ENCODE results near the gene AGR2. TPM values are rescaled to one million over a fixed set of nuclear protein-coding genes. Genes with fewer than 3 reads are reported as not detected.
A peak's percentile ranks its signal among the peaks of the same experiment; 100 is the strongest.
"Not testable (repeated sequence)": the region's sequence is repeated elsewhere in the genome, so short reads cannot be mapped to it uniquely, and the experiment has no call there.

Gene AGR2
- not detected in 2 replicates for total RNA-seq

DNA sequence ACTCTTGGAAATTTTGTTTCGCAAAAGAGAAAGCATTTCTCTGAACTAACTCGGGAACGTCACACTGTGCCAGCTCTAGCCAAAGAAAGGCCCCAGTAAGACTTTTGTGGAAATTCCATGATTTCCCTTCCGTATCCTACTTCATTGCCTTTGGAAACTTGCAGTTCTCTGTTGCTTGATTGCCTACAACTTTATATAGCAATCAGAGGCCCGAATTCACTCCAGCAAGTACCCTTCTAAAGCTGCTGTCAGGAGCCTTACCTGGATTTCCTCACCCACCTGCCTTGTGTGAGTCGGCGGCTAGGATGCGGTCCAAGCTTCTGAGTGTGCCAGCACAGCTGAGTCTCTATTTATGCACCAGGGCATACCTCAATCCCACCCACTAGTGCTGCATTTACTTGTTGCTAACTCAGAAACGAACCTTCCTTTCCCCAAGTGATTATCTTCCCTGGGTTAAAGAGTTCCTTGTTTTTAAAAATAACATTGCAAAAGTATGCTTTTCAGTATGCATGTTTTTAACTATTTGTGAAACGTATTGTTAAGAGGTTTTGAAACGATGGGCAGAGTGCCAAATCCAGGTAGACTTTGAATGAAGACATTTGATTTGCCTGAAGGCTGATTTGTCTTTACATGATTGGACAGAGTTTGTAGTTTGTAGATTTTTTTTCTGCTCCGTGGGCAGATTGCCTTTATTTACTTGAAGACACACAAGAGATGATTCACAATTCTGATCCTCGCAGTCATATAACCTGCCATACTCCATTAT, at the start of gene AGR2:
Gene AGR2 (minus strand): TSS at position 326 of the 766 bp plus-strand sequence. CDS start 3,203 bp downstream, outside the sequence.
- no peak for DNase-seq (ENCODE audit: low read depth, low spot score)

DNA sequence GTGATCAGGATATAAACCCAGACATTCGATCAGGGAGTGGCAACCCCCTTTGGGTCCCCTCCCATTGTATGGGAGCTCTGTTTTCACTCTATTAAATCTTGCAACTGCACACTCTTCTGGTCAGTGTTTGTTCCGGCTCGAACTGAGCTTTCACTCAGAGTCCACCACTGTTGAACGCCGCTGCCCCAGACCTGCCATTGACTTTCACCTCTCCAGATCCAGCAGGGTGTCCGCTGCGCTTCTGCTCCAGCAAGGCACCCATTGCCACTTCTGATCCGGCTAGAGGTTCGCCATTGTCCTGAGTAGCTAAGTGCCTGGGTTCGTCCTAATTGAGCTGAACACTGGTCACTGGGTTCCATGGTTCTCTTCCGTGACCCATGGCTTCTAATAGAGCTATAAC, 48.4 kb upstream of the AGR2 start:
- not testable (repeated sequence) for DNase-seq (ENCODE audit: low read depth, low spot score)

DNA sequence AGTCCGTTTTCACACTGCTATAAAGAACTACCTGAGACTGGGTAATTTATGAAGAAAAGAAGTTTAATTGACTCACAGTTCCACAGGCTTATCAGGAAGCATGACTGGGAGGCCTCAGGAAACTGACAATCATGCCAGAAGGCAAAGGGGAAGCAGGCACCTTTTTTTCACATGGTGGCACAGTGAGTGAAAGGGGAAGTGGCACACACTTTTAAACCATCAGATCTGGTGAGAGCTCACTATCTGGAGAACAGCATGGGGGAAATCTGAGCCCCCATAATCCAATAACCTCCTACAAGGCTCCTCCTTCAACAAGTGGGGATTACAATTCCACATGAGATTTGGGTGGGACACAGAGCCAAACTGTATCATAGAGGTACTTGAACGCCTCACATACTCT, 47.0 kb upstream of the AGR2 start:
- DNase-seq (ENCODE audit: low read depth, low spot score), result peak; percentile 7

DNA sequence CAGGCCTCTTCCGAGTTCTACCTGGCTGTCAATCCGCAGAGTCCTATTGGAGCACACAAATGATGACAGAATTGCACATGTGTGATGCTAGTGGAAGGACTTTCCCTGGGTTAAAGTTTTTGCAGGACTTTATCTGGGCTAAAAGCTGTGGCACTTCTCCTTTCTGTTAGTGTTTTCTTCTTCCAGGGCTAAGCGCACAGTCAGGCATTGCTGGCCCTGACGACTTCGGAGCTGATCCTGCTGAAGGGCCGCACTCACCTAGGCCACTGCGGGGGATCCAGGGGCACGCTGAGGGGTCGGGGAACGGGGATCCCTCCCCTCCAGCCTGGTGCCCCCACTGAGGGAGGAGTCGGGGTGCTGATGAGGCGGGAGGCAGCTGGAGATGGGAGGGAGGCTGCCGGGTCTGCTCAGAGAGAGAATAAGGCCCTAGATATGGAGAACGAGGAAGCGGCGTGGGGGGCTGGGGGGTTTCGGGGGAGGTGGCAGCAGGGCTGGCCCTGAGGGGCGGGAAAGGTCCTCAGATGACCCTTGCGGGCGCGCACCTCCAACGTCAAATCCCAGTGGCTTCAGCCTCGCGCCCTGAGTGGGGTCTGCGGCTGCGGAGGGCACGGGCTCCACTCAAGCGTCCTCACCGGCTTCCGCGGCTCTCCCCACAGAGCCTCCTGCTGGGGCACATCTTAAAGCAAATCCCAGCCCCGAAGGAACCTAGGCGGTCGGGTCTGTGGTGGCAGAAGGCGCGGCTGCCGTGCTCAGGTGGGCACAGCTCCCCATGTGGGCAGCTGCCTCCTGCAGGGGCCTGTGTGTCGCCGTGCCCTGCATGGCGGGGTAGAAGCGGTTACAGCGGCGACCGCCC, 46.0 kb upstream of the AGR2 start:
- DNase-seq (ENCODE audit: low read depth, low spot score), result no peak

DNA sequence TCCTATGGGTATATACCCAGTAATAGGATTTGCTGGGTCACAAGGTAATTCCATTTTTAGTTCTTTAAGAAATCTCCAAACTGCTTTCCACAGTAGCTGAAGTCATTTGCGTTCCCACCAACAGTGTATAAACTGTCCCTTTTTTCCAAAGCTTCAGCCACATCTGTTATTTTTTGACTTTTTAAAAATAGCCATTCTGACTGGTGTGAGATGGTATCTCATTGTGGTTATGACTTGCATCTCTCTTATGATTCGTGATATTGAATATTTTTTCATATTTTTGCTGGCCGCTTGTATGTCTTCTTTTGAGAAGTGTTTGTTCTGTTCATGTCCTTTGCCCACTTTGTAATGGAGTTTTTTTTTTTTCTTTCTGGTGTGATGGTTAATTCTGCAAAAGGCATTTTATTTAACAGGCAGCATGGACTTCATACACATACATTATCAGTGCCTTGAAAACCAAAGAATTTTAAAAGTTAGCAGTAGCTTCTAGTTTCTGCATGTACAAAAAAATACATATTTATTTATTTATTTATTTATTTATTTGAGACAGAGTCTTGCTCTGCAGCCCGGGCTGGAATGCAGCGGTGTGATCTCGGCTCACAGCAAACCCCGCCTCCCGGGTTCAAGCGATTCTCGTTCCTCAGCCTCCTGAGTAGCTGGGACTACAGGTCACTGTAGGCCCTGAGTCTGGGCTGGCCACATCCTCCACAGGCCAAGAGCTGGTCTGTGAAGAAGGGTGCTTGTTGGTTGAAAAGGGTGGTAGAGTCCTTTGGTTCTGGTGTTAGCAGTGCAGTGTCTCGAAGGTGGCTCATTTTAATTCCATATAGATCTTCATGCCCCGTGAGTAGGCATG, 44.7 kb upstream of the AGR2 start:
- no peak for DNase-seq (ENCODE audit: low read depth, low spot score)

DNA sequence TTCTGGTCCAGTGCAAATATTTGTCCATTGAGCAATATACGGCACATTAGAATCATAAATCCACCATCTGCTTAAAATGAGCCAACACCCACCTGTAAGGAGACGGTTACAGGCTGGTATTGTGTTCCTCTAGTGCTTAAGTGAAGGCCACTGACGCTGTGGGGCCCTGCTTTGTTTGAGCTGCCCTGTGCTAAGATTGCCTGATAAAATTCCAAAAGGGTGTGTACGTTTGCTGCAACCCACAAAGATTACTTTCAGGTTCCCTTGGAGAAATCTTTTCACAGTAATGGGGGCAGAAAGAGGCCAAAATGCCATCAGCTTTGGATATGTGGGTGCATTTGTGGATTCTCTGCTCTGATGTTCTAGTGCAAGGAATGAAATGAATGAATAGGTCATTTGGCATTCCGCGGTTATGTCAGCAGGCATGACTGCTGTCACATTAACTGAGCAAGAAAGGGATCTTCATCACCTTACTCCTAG, 42.6 kb upstream of the AGR2 start:
- DNase-seq (ENCODE audit: low read depth, low spot score), result no peak

DNA sequence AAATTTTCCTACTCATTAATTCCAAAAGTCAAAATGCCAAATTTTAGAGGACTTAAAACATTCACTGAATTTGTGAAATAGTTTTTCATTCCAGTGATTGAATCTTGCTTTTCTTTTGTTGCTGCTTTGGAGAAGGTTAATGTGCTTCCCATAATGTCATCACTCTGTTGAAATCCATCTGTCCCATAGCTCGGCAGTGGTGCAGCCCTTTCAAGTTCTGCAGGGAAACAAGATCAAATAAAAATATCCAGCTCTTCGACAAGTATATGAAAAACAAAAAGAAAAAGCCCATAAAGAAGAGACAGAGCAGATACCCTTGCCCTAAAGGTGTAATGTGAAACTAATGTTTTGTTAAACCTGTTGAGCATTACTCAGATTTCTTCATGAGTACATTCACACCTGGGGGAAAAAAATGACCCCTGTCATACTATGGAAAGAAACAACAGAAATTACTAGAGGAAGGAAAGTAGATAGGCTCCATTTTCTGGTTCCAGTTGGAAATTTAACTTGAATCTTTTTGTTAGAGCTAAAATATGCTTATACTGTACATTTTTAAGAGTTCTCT, 41.9 kb upstream of the AGR2 start:
- no peak for DNase-seq (ENCODE audit: low read depth, low spot score)

DNA sequence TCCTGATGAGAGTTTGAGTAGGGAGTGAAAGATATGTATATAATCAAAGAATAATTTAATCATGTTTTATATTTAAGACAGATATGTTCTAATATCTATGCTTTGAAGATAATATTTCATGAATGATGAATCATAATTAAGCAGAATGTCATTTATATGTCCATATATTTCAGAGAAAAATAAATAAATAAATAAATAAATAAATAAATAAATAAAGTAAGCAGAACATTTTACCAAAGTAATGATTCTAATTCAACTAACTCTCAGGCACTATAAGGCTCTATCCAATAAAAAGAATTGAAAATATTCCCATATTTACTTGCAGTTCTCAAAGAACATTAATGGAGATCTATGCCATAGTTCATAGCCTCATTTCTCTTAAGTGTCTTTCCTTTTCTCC, 40.9 kb upstream of the AGR2 start:
- DNase-seq (ENCODE audit: low read depth, low spot score), result no peak

DNA sequence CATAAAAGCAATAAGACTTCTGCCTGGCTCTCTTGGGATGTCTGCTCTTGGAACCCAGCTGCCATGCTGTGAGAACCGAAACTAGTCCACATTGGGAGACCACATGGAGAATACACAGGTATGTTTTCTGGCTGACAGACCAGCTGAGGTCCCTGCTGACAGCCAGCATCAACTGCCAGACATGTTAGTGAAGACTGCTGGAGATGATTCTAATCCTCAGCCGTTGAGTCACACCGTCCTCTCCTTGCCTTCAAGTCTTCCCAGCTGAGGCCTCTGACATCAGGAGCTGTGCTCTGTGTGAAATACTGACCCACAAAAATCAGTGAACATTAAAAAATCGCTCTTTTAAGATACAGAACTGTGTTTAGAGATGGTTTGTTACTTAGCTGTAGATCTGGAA, 36.9 kb upstream of the AGR2 start:
- DNase-seq (ENCODE audit: low read depth, low spot score), result no peak

DNA sequence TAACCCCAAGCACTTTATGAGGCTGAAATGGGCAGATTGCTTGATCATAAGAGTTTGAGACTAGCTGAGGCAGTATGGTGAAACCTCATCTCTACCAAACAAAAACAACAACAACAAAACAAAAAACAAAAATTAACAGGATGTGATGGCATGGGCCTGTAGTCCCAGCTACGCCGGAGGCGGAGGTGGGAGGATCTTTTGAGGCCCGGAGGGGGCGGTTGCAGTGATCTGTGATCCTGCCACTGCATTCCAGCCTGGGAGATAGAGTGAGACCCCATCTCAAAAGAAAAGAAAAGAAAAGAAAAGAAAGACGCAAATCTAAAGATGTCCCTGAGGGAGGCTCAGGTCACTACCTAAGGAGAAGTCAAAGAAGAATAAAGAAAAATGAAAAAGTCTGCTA, 35.3 kb upstream of the AGR2 start:
- no peak for DNase-seq (ENCODE audit: low read depth, low spot score)

DNA sequence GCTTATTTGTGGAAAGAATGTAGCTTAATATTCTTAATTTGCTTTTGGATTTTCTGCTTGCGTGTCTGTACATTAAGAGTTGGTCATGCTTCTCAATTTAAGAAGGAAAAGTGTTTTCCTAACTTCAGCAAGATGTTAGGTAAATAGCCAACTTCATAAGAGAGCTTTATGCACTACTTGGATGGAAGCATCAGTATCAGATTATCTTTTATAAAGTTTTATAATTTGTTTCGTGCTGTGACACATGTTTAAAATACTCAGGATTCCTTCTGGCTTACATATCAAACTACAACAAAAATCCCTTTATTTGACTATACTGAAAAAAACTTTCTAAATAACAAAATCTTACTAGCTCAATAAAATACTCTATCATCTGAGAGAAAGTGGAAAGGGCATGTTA, 34.8 kb upstream of the AGR2 start:
- no peak for DNase-seq (ENCODE audit: low read depth, low spot score)

DNA sequence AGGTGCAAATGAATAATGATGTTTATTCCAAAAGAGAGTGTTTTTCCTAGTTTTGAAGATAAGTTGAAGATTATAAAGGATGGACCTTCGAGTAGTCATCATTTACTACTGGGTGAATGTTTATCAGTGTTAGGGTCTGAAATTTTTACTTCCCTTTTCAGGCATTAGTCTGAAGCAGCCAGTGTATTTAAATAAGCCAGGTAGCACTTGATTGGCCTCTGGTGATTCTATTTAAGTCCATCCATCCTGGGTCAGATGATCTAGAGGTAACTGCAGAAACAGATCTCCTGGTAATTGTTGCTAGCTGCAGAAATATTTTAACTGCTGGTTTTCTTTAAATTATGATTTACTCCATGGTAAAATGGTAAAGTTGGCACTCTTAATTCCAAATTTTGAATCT, 34.1 kb upstream of the AGR2 start:
- DNase-seq (ENCODE audit: low read depth, low spot score), result no peak

DNA sequence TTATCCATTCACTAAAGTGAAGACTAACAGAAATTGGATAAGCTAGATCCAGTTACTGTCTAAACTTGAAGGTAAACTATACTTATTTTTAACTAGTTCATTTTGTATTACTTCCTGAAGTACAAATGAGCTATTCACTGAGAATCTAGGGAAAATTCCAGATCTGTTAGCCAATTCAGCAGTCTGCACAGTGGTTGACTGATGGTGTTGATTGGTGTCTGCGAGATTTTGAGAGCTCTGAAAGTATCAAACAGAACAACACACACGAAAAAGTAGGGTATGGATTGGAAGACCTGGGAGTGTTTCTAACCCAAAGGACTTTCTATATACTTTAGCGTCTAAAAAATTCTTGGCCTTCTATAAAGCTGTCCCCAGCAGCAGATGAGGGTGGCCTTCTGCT, 33.6 kb upstream of the AGR2 start:
- no peak for DNase-seq (ENCODE audit: low read depth, low spot score)

DNA sequence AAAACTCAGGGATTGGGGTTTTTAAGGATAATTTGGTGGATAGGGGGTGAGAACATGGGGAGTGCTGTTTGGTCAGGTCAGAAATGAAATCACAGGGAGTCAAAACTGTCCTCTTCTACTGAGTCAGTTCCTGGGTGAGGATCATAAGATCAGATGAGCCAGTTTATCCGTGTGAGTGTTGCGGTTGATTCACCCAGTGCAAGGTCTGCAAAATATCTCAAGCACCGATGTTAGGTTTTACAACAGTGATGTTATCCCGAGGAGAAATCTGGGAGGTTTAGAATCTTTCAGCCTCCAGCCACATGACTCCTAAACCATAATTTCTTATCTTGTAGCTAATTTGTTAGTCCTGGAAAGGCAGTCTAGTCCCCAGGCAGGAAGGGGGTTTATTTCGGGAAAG, 31.7 kb upstream of the AGR2 start:
- DNase-seq (ENCODE audit: low read depth, low spot score), result no peak

DNA sequence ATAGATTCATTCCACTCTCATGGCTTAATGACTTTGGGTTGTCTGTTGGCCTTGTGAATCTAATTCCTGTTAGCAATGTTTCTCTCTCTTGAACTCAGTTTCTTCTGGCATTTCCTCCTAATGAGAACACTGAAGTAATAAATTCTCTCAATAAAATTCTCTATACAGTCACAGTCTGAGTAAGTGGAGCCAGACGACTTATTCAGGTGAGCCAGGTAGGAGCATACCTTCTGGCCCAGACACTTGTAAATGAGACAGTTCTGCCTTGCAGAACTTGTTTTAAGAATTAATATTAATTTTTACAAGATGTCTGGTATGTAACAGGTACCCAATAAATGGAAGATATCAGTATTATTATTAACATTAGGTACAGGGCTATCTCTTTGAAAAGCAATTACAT, 28.6 kb upstream of the AGR2 start:
- no peak for DNase-seq (ENCODE audit: low read depth, low spot score)

DNA sequence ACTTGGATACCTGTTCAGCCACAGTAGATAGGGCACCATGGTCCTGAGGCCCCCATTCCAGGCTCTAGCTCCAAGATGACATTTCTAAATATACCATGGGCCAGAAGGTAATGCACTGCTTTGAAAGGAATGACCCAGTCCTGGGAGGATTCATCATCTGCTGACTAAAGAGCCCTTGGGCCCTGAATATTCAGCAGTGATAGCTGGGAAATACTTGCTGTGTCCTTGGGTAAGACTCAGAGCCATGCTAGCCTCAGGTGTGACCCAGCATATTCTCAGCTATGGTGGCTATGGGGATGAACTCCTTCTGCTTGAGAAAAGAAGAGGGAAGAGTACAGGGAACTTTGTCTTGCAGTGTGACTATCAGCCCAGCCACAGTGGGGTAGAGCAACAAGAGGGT, 21.3 kb upstream of the AGR2 start:
- DNase-seq (ENCODE audit: low read depth, low spot score), result no peak

DNA sequence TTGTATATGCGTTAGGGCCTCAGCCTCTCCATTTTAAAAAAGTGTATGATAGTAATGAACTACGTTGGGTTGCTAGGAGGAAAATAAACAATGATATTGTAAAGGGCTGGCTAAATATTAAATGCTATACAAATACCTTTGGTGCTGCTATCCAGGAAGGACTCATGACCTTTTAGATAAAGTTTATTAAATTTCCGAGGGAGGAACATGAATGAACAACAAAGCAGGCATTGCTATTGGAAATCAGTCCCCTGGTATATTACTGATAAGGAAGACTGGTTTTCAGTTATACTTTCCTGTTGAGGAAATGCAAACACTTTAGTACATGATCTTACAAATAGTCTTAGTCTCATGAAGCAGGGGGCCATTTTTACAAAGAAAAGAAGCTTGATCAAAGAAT, 17.2 kb upstream of the AGR2 start:
- no peak for DNase-seq (ENCODE audit: low read depth, low spot score)

DNA sequence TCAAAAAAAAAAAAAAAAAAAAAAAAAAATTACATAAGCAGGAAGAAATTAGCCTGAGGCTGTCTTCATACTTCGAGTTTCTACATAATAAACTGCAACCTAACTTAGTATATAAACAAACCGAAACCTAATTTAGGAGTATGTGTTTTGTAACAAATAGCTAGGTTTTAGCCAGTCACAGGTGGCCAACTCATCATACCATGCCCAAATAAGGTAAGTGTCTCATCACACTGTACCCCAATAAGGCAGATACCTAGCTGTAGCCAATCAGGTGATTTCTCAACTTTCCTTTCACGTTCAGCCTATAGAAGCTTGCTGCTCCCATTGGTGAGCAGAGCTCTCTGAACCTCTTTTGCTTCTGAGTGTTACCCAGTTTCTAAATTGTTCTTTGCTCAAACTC, 13.9 kb upstream of the AGR2 start:
- no peak for DNase-seq (ENCODE audit: low read depth, low spot score)

DNA sequence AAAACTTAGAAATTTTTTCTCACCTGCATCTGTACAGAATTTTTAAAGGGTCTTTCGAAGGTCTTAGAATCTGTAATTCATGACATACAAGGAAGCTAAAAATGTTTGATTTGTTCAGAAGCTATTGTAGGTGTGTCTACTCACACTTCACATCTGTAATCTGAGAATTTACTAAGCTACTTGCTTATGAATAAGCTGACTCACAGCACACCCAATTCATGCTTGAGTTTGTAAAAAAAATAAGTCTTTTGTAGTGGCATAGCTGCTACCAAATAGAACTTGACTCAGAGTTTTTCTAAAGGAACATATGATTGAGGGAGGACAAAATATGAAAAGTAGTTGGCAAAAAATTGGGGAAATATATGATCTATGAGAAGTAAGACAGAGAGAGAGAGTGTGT, 12.7 kb upstream of the AGR2 start:
- DNase-seq (ENCODE audit: low read depth, low spot score), result no peak

DNA sequence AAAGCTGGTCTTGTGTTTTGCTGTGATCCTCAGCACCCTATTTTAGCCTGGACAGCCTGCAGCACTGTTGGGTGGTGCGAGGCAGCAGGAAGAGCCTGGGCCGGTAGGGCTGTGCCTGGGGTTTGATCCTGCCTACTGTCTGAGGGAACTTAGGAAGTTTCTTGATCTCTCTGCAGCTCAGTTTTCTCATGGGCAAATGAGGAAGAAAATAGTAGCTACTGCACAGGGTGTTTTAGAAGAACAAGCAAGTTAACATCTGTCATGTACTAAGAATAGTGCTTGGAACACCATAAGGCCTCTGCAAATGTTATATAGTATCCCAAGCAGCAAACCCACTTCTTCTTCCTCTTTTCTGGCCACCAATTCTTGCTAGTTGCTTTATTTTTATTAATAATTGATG, 12.0 kb upstream of the AGR2 start:
- DNase-seq (ENCODE audit: low read depth, low spot score), result no peak

DNA sequence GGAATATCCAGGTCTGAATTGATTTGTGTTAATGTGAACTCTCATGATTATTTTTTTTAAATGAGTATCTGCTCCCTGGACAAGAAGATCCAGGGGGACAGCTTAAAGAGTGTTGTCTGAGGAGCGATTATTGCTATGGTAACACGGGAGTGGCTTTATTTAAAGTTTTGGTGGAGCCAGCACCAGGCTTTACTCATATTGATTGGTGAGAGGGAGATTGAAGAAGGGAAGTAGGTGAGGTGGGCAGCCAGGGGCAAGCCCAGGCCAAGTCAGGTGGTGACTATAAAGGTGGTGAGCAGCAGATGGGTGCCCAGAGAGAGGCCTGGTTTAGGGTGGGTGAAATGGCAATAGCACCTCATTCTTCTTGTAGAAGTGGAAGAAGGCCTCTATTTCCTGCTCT, 10.2 kb upstream of the AGR2 start:
- no peak for DNase-seq (ENCODE audit: low read depth, low spot score)

DNA sequence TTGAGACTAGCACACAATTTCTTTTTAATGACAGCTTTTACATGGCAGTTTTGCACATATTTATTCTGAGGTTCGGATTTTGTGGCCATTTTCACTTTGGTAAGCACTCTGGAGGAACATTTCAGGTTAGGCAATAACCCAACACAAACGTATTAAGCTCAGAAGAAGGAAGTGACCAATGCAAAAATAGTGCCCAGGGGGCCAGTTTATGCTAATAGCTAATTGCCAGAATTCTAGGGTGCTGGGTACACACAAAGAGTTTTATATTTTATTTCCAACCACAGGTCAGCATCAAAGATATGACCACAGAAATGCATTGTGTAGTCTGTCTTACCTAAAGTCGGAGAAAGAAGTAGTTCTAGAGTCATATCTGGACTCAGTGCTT, 8.4 kb upstream of the AGR2 start:
- DNase-seq (ENCODE audit: low read depth, low spot score), result no peak

Data from pulmonary artery endothelial cell (primary cell).